IPS-11a (cell line): ENCODE data around the gene SIMC1.
"Not testable (repeated sequence)": the region's sequence is repeated elsewhere in the genome, so short reads cannot be mapped to it uniquely, and the experiment has no call there.

ENCODE experiments used
- H3K4me3 ChIP-seq: one replicate; pipeline ENCODE4 v1.5.1; 2013; ENCODE audit warnings: low read depth, low read length, control low read depth

The SIMC1 gene

GRCh38 chr5:176214466-176215021 is 23.7 kb upstream of the SIMC1 start:
- not testable (repeated sequence) for H3K4me3 ChIP-seq

- H3K4me3 ChIP-seq = not testable (repeated sequence)
Measured at GRCh38 chr5:176216393-176216916, 21.8 kb upstream of the SIMC1 start.

- H3K4me3 ChIP-seq = not testable (repeated sequence)
Measured at GRCh38 chr5:176217188-176217729, 21.0 kb upstream of the SIMC1 start.

GRCh38 chr5:176217764-176218163 is 20.5 kb upstream of the SIMC1 start:
- H3K4me3 ChIP-seq = not testable (repeated sequence)

GRCh38 chr5:176222006-176222405 is 16.2 kb upstream of the SIMC1 start:
- H3K4me3 ChIP-seq = not testable (repeated sequence)

GRCh38 chr5:176228358-176228757 is 9.9 kb upstream of the SIMC1 start:
- not testable (repeated sequence) for H3K4me3 ChIP-seq

GRCh38 chr5:176233253-176233652 is 5.0 kb upstream of the SIMC1 start:
- H3K4me3 ChIP-seq = not testable (repeated sequence)

- H3K4me3 ChIP-seq = not testable (repeated sequence)
Measured at GRCh38 chr5:176235155-176235554, 3.1 kb upstream of the SIMC1 start.

- not testable (repeated sequence) for H3K4me3 ChIP-seq
Measured at GRCh38 chr5:176238645-176239283, 540 bp downstream of the SIMC1 start.

- not testable (repeated sequence) for H3K4me3 ChIP-seq
Measured at GRCh38 chr5:176239304-176239703, 1.1 kb downstream of the SIMC1 start.

GRCh38 chr5:176244318-176244717 is 6.1 kb downstream of the SIMC1 start:
- not testable (repeated sequence) for H3K4me3 ChIP-seq

GRCh38 chr5:176245074-176245473 is 6.8 kb downstream of the SIMC1 start:
- H3K4me3 ChIP-seq = not testable (repeated sequence)

GRCh38 chr5:176245489-176245888 is 7.3 kb downstream of the SIMC1 start:
- H3K4me3 ChIP-seq = not testable (repeated sequence)

- H3K4me3 ChIP-seq = not testable (repeated sequence)
Measured at GRCh38 chr5:176250691-176251090, 12.5 kb downstream of the SIMC1 start.

GRCh38 chr5:176252171-176252570 is 13.9 kb downstream of the SIMC1 start:
- not testable (repeated sequence) for H3K4me3 ChIP-seq

- not testable (repeated sequence) for H3K4me3 ChIP-seq
Measured at GRCh38 chr5:176253370-176254065, 15.3 kb downstream of the SIMC1 start.

GRCh38 chr5:176254066-176254393 is 15.8 kb downstream of the SIMC1 start:
- not testable (repeated sequence) for H3K4me3 ChIP-seq

- not testable (repeated sequence) for H3K4me3 ChIP-seq
Measured at GRCh38 chr5:176257871-176258505, 19.8 kb downstream of the SIMC1 start.

GRCh38 chr5:176260682-176261081 is 22.5 kb downstream of the SIMC1 start:
- H3K4me3 ChIP-seq = not testable (repeated sequence)

- not testable (repeated sequence) for H3K4me3 ChIP-seq
Measured at GRCh38 chr5:176266448-176266847, 28.2 kb downstream of the SIMC1 start.

GRCh38 chr5:176289018-176289417 is 50.8 kb downstream of the SIMC1 start:
- H3K4me3 ChIP-seq = not testable (repeated sequence)
